Gastroesophageal sphincter (tissue), 4 donors: ENCODE results near the gene GPATCH1. TPM values are rescaled to one million over a fixed set of nuclear protein-coding genes. Genes with fewer than 3 reads are reported as not detected.
"Not testable (repeated sequence)": the region's sequence is repeated elsewhere in the genome, so short reads cannot be mapped to it uniquely, and the experiment has no call there.

Source experiments
- ATAC-seq: fragments of 150-250 bp; one replicate; pipeline ENCODE4 v1.9.1; 2016; ENCODE audit warnings: mild to moderate bottlenecking, moderate library complexity
- H3K27ac ChIP-seq, 4 donors: fragments of 200-600 bp; sonication (generic) in 3 of 4; 1 replicate in 3 of 4; 2 replicates in 1 of 4; pipeline ENCODE4 v1.5.1; 2016 to 2019
- H3K27me3 ChIP-seq: fragments of 200-600 bp; sonication (generic); one replicate; pipeline ENCODE4 v1.5.1; 2019
- H3K36me3 ChIP-seq, 2 donors: fragments of 200-600 bp; sonication (generic); one replicate each; pipeline ENCODE4 v1.5.1; 2019; ENCODE audit warnings: control low read depth in 1 of 2
- H3K4me1 ChIP-seq, 3 donors: fragments of 200-600 bp; sonication (generic); 1 replicate in 2 of 3; 2 replicates in 1 of 3; pipeline ENCODE4 v1.5.1; 2016 to 2019; ENCODE audit warnings: control low read depth in 2 of 3
- H3K4me3 ChIP-seq, 2 donors: fragments of 200-600 bp; sonication (generic); one replicate each; pipeline ENCODE4 v1.5.1; 2019; ENCODE audit warnings: mild to moderate bottlenecking in 1 of 2, moderate library complexity in 1 of 2
- H3K9me3 ChIP-seq, 3 donors: fragments of 200-600 bp; sonication (generic); one replicate each; pipeline ENCODE4 v1.5.1; 2017 to 2019; ENCODE audit warnings: control low read depth in 2 of 3
- EP300 ChIP-seq: sonication (generic); formaldehyde crosslinking; IDR thresholded peaks from one replicate; pipeline ENCODE4 v1.6.1; 2017; ENCODE audit warnings: antibody characterized with exemption, mild to moderate bottlenecking
- POLR2A ChIP-seq, 2 donors: fragments of 450-650 bp; IDR thresholded peaks; one replicate each; pipeline ENCODE4 v1.6.1; 2017; ENCODE audit warnings: antibody characterized with exemption in 2 of 2, mild to moderate bottlenecking in 2 of 2, moderate library complexity in 1 of 2
- POLR2AphosphoS5 ChIP-seq: sonication (generic); formaldehyde crosslinking; IDR thresholded peaks from one replicate; pipeline ENCODE4 v1.6.1; 2017; ENCODE audit warnings: antibody characterized with exemption
- WGBS, 2 donors: methylation state at CpG; one replicate each; pipeline ENCODE4 v1.1.5; 2018; ENCODE audit warnings: low coverage in 1 of 2; 5-methylcytosine and 5-hydroxymethylcytosine counted together
- total RNA-seq, 4 donors: library from RNA; depleted of rRNA; stranded (reverse); fragments of >200 nt; gene quantifications; one replicate each; pipeline ENCODE4 v1.1.0, GENCODE V29; 2016
- TF ChIP-seq, protein P1 (sequence below), 4 experiments: fragments of 200-600 bp in 2 of 4; fragments of 450-650 bp in 2 of 4; sonication (generic) in 1 of 4; IDR thresholded peaks; one replicate each; pipeline ENCODE4 v1.5.1; 2017 to 2019; ENCODE audit warnings: antibody characterized with exemption in 4 of 4, mild to moderate bottlenecking in 2 of 4, moderate library complexity in 2 of 4

Gene GPATCH1
- total RNA-seq, 4 donors from 2014 or later: 6.2 to 10.4 (median 6.8) TPM

DNA sequence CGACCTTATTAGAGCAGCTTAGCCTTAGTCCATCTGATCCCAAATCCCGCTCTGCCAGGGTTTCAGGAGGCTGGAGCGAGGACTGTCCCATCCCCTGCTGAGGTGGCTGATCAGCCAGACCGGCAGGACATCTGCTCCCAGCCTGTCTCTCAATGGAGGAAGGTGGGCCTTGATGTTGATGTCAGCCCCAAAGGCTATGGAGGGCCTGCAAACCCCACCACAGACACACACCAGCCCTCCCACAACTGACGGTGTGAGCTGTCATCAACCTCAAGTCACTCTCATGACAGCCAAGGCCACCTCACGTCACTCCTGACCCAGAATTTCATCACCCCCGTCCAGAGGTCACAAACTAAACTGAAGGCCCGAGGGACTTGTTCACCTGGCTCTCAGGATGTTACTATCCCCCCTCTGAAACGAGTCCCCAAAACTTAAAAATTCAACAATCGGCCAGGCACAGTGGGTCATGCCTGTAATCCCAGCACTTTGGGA, 41.8 kb upstream of the GPATCH1 start:
- ATAC-seq: no peak
- TF ChIP-seq POLR2A (IDR thresholded peaks at IDR 0.05): no peak
- no peak for TF ChIP-seq POLR2AphosphoS5
- TF ChIP-seq EP300: no peak
- TF ChIP-seq, protein P1, sequence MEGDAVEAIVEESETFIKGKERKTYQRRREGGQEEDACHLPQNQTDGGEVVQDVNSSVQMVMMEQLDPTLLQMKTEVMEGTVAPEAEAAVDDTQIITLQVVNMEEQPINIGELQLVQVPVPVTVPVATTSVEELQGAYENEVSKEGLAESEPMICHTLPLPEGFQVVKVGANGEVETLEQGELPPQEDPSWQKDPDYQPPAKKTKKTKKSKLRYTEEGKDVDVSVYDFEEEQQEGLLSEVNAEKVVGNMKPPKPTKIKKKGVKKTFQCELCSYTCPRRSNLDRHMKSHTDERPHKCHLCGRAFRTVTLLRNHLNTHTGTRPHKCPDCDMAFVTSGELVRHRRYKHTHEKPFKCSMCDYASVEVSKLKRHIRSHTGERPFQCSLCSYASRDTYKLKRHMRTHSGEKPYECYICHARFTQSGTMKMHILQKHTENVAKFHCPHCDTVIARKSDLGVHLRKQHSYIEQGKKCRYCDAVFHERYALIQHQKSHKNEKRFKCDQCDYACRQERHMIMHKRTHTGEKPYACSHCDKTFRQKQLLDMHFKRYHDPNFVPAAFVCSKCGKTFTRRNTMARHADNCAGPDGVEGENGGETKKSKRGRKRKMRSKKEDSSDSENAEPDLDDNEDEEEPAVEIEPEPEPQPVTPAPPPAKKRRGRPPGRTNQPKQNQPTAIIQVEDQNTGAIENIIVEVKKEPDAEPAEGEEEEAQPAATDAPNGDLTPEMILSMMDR (IDR thresholded peaks at IDR 0.05): no peak
- WGBS, 2 donors: 94% methylated on average over 3 of the region's 10 CpGs; no CpG with 5 or more reads in 1 of the 2 donors

DNA sequence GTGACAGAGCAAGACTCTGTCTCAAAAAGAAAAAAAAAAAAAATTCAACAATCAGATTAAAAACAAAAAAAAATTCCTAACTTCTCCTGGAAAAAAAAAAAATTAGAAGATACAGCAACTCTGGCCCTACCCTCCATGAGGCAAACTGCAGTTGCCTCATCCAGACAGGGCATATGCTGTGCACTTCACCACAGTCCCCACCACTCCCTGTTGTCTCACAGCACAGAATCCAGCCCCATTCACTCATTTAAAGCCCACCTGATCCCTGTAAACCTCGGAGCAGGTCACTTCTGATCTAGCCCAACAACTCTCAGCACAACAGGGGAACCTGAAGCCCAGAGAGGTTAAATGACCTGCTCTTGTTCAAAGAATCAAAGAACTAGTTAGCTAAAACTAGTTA, 41.2 kb upstream of the GPATCH1 start:
- H3K4me3 ChIP-seq: no peak overlapping the region
- H3K4me1 ChIP-seq: no peaks in the 10 kb centered on the region
- TF ChIP-seq EP300 (no peak), POLR2AphosphoS5 (no peak), POLR2A (IDR thresholded peaks at IDR 0.05) (no peak)
- TF ChIP-seq, protein P1 (IDR thresholded peaks at IDR 0.05): no peak
- 89 to 100% methylated on average over 1 of the region's 1 CpG for WGBS, 2 donors
- no peaks in the 10 kb centered on the region for H3K36me3 ChIP-seq
- no peak overlapping the region for H3K27ac ChIP-seq
- ATAC-seq: no peak
- no peaks in the 10 kb centered on the region for H3K27me3 ChIP-seq
- no peaks in the 10 kb centered on the region for H3K9me3 ChIP-seq

More for the DNA sequence above, 41.8 kb upstream of the GPATCH1 start:
- Histone ChIP-seq H3K36me3 (no peaks in the 10 kb centered on the region), H3K4me1 (no peaks in the 10 kb centered on the region), H3K27ac (no peak overlapping the region), H3K4me3 (no peak overlapping the region), H3K27me3 (no peaks in the 10 kb centered on the region), H3K9me3 (no peaks in the 10 kb centered on the region)

DNA sequence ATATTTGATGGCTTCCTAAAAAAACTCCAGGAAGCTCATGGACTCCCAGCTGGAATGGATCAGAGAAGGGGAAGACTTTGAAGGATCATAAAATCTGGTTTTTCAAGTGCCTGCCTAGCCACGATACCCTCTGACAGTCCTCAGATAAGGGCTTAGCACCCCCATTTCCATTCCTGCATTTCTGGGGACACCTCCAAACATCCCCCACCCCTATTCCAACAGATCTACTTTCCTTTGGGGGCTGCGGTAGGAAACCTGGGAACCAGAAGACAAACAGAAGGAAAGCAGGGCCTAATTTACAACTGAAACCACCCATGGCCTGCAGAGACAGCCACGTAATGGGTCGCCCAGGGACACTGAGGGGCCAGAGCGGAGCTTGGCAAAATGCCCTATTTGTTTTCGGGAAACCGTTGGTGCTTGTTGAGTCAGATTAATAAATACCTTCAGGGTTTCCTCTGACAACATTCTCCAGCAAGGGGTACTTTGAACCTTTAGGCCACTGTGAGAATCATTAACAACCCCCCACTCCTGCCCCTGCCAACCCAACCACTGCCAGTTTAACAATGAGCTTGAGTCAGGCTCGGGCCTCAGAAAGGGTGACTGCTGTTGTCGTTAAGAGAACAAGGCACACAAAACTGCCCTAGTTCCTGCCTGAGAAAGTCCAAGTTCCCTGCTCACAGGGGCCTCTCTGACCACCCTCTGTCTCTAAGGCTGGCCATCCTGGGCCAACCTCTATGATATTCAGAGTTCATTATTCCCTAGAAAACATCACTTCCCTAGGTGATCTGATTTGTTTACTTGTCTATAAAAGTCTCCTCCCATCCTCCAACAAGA, 39.8 kb upstream of the GPATCH1 start:
- no peaks in the 10 kb centered on the region for H3K36me3 ChIP-seq
- H3K27ac ChIP-seq: peak overlapping the region in 1 of 4 donors; percentile 1
- TF ChIP-seq, protein P1 (IDR thresholded peaks at IDR 0.05): no peak
- no peak for TF ChIP-seq POLR2A (IDR thresholded peaks at IDR 0.05)
- no peak for TF ChIP-seq EP300
- no peak for TF ChIP-seq POLR2AphosphoS5
- H3K9me3 ChIP-seq: no peaks in the 10 kb centered on the region
- no peak overlapping the region for H3K4me3 ChIP-seq
- no peaks in the 10 kb centered on the region for H3K4me1 ChIP-seq
- ATAC-seq: no peak
- no peaks in the 10 kb centered on the region for H3K27me3 ChIP-seq
- 50 to 68% methylated on average over 7 to 8 of the region's 9 CpGs for WGBS, 2 donors

DNA sequence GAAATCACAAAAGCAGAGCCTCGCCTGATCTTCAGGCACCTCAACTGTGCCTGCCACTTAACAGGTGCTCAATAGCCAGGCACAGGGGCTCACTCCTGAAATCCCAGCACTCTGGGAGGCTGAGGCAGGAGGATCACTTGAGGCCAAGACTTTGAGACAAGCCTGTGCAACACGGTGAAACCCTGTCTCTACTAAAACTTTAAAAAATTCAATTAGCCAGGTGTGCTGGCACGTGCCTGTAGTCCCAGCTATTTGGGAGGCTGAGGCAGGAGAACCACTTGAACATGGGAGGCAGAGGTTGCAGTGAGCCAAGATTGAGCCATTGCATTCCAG, 39.2 kb upstream of the GPATCH1 start:
- not testable (repeated sequence) for H3K27me3 ChIP-seq, ATAC-seq, H3K9me3 ChIP-seq, H3K4me1 ChIP-seq, H3K4me3 ChIP-seq, H3K36me3 ChIP-seq
- H3K27ac ChIP-seq: peak overlapping the region in 1 of 4 donors; percentile 1
- 65 to 89% methylated on average over 3 of the region's 3 CpGs for WGBS, 2 donors

DNA sequence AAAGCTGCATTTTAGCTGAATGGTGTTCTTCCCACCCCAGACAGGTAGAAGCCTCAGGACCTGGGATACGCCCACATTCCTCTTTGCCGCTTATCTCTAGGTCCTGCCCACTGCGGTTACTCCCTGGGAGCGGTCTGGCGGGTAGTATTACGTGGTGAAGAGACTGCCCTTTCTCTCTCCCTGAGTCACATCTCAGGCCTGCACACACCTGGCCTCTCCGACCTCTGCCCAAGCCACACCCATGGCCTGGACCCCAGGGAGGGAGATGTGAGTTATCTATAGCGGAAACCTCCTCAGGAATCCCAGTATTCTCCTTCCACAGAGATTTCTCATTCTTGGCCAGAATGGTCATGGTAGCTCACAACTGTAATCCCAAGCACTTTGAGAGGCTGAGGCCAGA, 33.6 kb upstream of the GPATCH1 start:
- no peak for ATAC-seq

More for the DNA sequence above, 33.6 kb upstream of the GPATCH1 start:
- H3K9me3 ChIP-seq: no peaks in the 10 kb centered on the region
- TF ChIP-seq POLR2A (IDR thresholded peaks at IDR 0.05): no peak
- TF ChIP-seq EP300: no peak
- TF ChIP-seq, protein P1 (IDR thresholded peaks at IDR 0.05): no peak
- TF ChIP-seq POLR2AphosphoS5: no peak
- H3K27ac ChIP-seq: no peak overlapping the region
- H3K4me3 ChIP-seq: no peak overlapping the region
- WGBS, 2 donors: 57 to 65% methylated on average over 5 to 7 of the region's 8 CpGs
- H3K4me1 ChIP-seq: no peaks in the 10 kb centered on the region
- no peaks in the 10 kb centered on the region for H3K36me3 ChIP-seq
- H3K27me3 ChIP-seq: peaks cover 7% of the 10 kb centered on the region
